Parathyroid adenoma (tissue), 2 donors: ENCODE measurements around the gene FBXO42.

ENCODE experiments used
- H2AFZ ChIP-seq: fragments of 300-600 bp; sonication (generic); one replicate; pipeline ENCODE4 v1.7.0; 2017; ENCODE audit warnings: antibody characterized with exemption, mild to moderate bottlenecking
- H3K27ac ChIP-seq: fragments of 300-600 bp; sonication (generic); one replicate; pipeline ENCODE4 v1.7.0; 2017
- H3K27me3 ChIP-seq: fragments of 300-600 bp; sonication (generic); one replicate; pipeline ENCODE4 v1.7.0; 2017; ENCODE audit warnings: low read length; ENCODE audit not compliant: control insufficient read depth, insufficient read depth
- H3K36me3 ChIP-seq: fragments of 300-600 bp; sonication (generic); one replicate; pipeline ENCODE4 v1.7.0; 2017; ENCODE audit warnings: low read length; ENCODE audit not compliant: control insufficient read depth, insufficient read depth
- H3K4me1 ChIP-seq: fragments of 300-600 bp; sonication (generic); one replicate; pipeline ENCODE4 v1.7.0; 2017; ENCODE audit warnings: control low read depth
- H3K4me2 ChIP-seq: fragments of 300-600 bp; sonication (generic); one replicate; pipeline ENCODE4 v1.7.0; 2017; ENCODE audit warnings: low read length
- H3K4me3 ChIP-seq: fragments of 300-600 bp; sonication (generic); one replicate; pipeline ENCODE4 v1.7.0; 2017; ENCODE audit warnings: low read depth, low read length
- H3K79me2 ChIP-seq: fragments of 300-600 bp; sonication (generic); one replicate; pipeline ENCODE4 v1.7.0; 2017; ENCODE audit warnings: control low read depth
- H3K9ac ChIP-seq: fragments of 300-600 bp; sonication (generic); one replicate; pipeline ENCODE4 v1.7.0; 2017; ENCODE audit warnings: mild to moderate bottlenecking
- H3K9me3 ChIP-seq: fragments of 300-600 bp; sonication (generic); one replicate; pipeline ENCODE4 v1.7.0; 2017; ENCODE audit warnings: low read length; ENCODE audit not compliant: control insufficient read depth
- CTCF ChIP-seq: fragments of 300-600 bp; sonication (generic); IDR thresholded peaks from one replicate; pipeline ENCODE4 v1.7.0; 2017; ENCODE audit warnings: antibody characterized with exemption, mild to moderate bottlenecking
- donor health status: primary hyperparathyroidism.

The FBXO42 gene

GRCh38 chr1:16249596-16250241 is 102.6 kb downstream of the FBXO42 start:
- no peak for TF ChIP-seq CTCF
- H3K36me3 ChIP-seq = no peaks in the 10 kb centered on the region
- H3K4me3 ChIP-seq = no peak overlapping the region
- no peak overlapping the region for H3K27ac ChIP-seq
- no peak overlapping the region for H3K9ac ChIP-seq
- H3K4me2 ChIP-seq = no peak overlapping the region
- no peaks in the 10 kb centered on the region for H3K27me3 ChIP-seq
- H3K79me2 ChIP-seq = no peaks in the 10 kb centered on the region
- H3K9me3 ChIP-seq = no peaks in the 10 kb centered on the region
- no peak overlapping the region for H2AFZ ChIP-seq
- peaks cover 7% of the 10 kb centered on the region for H3K4me1 ChIP-seq

- H3K36me3 ChIP-seq = no peaks in the 10 kb centered on the region
- peak overlapping the region; percentile 1 for H3K4me3 ChIP-seq
- H3K4me1 ChIP-seq = peaks cover 7% of the 10 kb centered on the region
- no peaks in the 10 kb centered on the region for H3K9me3 ChIP-seq
- no peaks in the 10 kb centered on the region for H3K27me3 ChIP-seq
- H3K4me2 ChIP-seq = no peak overlapping the region
- no peak for TF ChIP-seq CTCF
- no peak overlapping the region for H3K27ac ChIP-seq
- H3K79me2 ChIP-seq = no peaks in the 10 kb centered on the region
- no peak overlapping the region for H2AFZ ChIP-seq
- no peak overlapping the region for H3K9ac ChIP-seq
Measured at GRCh38 chr1:16248603-16249516, 103.4 kb downstream of the FBXO42 start.

- Histone ChIP-seq H3K79me2 (no peaks in the 10 kb centered on the region), H3K9ac (no peak overlapping the region), H3K4me1 (peaks cover 7% of the 10 kb centered on the region), H3K4me3 (no peak overlapping the region), H3K27me3 (no peaks in the 10 kb centered on the region), H3K27ac (no peak overlapping the region), H3K9me3 (no peaks in the 10 kb centered on the region), H3K36me3 (no peaks in the 10 kb centered on the region), H2AFZ (no peak overlapping the region), H3K4me2 (no peak overlapping the region)
- no peak for TF ChIP-seq CTCF
Measured at GRCh38 chr1:16248007-16248436, 104.3 kb downstream of the FBXO42 start.

- Histone ChIP-seq H3K27me3 (no peaks in the 10 kb centered on the region), H3K36me3 (no peaks in the 10 kb centered on the region), H3K79me2 (no peaks in the 10 kb centered on the region), H3K27ac (no peak overlapping the region), H3K9ac (no peak overlapping the region), H3K4me1 (peaks cover 7% of the 10 kb centered on the region), H3K4me2 (no peak overlapping the region), H3K9me3 (no peaks in the 10 kb centered on the region), H3K4me3 (no peak overlapping the region), H2AFZ (no peak overlapping the region)
- no peak for TF ChIP-seq CTCF
Measured at GRCh38 chr1:16247441-16247840, 104.8 kb downstream of the FBXO42 start.
